NCI-H2227 (cell line): ENCODE results near the gene PCSK1.
A peak's percentile ranks its signal among the peaks of the same experiment; 100 is the strongest.
"Not testable (repeated sequence)": the region's sequence is repeated elsewhere in the genome, so short reads cannot be mapped to it uniquely, and the experiment has no call there.

Source experiments
- DNase-seq: peaks from one replicate; lab custom pipeline; 2025; ENCODE audit not compliant: unreplicated experiment; lab: John Stamatoyannopoulos, UW

PCSK1 gene

DNA sequence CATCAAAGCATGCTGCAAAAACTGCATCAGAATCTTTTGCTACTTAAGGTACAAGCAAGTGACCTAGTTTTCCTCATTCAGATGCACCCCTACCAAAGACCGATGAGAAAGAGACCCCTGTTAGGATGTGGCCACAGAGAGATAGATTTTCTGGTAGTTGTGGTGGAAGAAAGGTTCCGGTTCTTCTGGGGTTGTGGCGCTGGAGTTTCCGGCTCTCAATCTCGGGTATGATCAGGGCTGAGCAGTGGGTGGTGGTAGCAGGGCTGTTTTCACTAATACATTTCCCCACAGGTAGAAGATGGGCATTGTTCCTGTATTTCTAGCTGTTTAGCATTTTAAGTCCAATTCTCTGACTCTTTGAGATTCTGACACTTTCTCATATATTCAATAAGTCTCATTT is 58.4 kb downstream of the PCSK1 start:
- DNase-seq: no peak

DNA sequence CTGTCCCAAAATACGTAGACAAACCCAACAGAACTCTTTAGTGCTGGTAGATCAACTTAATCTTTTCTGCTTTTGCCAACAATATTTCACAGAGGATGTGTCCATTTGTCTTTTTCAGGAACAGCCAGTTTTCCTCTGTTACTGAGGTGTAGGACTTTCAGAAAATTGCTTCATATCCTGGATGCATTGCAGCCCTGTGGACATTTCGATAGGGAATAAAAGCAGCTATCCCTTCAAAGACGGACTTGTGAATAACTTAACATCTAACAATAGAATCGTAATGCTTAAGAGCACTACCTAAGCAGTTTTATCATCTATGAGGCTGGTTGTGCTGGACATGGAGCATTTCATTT is 59.7 kb downstream of the PCSK1 start:
- no peak for DNase-seq

DNA sequence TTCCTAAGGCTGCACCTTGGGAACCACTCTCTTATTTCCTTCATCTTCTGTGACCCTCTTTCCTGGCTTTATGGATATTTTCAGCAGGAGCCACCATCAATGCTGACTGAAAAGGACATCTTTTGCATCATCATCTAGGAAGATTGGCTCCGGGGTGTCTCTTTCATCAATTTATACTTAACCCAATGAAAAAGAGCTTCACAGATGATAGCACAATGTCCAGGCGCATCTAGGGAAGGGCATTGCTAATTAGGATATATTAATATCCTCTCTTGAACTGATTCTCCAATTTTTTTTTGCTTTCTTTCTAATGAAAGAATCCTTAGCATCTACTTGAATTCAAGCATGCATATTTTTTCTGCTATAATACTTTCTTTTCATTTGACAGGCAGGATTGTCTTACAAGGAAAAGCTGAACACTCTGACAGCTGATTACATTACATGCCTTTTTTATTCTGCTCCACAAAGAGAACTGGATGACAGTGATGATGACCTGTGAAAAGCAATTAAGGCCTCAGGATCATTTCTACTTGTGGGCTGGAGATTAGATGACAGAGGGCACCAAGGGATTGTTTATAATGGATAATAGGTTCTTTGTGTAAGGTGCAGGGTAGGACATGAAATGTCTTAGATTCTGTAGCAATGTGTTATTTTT is 60.2 kb downstream of the PCSK1 start:
- peak; percentile 3 for DNase-seq

DNA sequence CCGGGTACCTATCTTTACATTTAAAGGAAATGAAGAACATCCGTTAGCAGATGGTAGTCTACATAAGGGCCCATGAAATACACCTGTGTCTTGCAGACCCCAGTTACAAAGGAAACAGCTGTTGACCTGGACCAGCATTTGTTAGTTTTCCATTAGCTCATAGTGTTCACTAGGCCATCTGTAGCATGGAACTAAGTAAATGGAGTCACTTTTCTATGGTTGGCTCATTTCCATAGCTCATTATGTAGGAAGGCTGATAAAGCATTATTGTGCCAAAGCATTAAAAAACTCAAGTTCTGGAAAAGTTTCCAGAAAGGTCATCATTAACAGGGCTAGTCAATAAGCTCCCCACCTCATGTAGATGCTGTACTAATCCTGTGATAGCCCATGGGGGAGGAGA is 62.1 kb downstream of the PCSK1 start:
- no peak for DNase-seq

DNA sequence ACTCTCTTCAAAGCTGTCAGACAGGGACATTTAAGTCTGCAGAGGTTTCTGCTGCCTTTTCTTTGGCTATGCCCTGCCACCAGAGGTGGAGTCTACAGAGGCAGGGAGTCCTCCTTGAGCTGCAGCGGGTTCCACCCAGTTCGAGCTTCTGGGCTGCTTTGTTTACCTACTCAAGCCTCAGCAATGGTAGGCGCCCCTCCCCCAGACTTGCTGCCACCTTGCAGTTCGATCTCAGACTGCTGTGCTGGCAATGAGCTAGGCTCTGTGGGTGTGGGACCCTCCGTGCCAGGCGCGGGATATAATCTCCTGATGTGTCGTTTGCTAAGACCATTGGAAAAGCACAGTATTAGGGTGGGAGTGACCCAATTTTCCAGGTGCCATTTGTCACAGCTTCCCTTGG is 65.7 kb downstream of the PCSK1 start:
- not testable (repeated sequence) for DNase-seq

DNA sequence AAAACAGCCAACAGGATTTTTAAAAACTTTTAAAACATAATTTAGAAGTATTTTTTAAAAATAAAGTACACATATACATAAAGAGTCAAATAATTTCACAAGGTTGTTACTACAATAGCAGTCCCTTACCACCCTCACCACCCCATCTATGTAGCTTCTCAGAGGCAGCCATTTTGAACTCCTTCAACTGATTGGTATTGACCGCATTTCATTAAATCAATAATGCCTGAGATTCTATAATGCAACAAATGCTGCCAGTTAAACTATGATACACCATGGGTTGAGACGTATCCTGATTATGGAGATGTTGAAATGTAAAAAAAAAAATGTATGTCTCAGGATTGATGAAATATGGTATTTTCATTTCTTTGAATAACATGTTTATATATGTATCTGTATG is 78.8 kb downstream of the PCSK1 start:
- DNase-seq: no peak

DNA sequence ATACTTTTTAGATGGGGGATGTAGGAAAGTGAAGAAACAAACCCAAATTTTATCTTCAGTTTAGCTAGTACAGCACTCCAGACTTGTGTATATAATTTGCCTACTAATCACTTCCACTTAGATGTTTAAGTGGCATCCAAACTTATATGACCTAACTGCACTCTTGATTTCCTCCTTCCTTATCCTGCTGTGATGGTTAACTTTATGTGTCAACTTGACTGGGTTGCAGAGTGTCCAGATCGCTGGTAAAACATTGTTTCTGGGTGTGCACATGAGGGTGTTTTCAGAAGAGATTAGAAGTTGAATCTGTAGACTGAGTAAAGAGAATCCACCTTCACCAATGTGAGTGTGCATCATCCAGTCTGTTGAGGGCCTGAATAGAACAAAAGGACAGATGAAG is 79.8 kb downstream of the PCSK1 start:
- no peak for DNase-seq

DNA sequence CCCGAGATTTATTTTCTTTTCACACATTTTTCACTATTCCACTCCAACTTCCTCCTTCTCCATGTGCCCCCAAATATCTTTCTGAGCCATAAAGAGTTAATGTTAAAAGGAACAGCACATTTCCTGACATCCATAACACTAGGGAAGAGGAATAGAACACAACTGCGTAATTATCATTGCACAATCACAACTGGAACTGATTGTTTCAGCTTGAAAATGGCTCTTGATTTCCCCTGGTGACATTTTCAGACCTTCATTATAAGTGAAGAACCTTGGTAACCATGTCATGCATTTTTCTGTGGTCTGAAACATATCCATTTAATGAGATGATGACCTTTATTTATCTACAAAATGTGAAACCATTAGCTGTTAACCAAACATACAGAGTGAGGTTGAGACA is 82.4 kb downstream of the PCSK1 start:
- DNase-seq: no peak

DNA sequence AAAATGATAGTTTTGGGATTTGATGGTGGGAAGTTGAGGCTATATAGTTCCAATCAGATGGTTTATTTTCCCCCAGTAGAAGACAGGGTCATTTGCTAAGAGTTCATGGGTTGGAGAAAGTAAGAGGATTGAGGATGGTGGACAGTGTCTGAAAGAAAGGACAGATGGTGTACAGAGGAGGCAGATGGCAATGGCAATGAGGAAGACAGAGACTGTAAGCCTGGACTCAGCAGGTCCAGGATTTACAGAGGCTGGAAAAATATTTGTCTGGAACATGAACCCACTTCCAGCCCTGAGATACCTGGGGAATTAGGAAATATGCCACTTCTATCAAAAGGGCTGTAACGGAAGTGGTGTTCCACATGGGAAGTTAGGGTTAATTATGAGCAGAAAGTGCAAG is 84.5 kb downstream of the PCSK1 start:
- DNase-seq: no peak

DNA sequence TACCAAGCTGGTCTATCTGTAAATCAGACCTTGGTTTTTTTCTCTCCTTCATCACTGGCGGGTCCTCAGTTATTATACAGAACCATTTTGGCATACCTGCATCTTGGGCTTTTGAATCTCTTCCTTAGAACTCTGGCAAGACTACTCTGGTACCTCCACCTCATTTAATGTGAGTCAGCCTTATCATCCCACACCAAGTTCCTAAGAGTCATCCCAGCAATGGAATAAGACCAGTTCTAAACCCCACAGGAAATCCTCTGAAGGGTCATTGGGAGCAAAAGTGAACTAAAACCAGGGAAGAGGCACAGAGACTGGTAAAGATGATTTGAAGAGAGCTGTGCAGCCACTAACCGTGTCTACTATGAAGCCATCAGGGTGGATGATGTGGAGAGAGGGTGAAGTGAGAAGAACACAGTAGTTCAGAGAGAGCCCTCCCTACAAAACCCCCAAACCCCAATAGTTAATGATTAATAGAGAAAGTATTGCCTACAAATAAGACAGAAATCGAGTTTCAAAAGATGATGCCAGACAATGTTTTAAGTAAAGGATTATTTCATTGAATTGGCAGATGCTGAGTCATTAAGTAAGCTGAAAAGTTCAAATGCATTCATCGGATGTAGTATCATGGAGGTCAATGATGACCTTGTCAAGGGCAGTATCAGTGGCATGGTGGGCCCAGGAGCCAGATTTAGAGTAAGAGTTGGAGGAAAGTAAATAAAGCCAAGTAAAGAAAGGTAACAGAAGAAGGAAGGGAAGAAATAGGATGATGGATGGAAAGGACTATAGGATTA is 85.4 kb downstream of the PCSK1 start:
- DNase-seq: no peak

DNA sequence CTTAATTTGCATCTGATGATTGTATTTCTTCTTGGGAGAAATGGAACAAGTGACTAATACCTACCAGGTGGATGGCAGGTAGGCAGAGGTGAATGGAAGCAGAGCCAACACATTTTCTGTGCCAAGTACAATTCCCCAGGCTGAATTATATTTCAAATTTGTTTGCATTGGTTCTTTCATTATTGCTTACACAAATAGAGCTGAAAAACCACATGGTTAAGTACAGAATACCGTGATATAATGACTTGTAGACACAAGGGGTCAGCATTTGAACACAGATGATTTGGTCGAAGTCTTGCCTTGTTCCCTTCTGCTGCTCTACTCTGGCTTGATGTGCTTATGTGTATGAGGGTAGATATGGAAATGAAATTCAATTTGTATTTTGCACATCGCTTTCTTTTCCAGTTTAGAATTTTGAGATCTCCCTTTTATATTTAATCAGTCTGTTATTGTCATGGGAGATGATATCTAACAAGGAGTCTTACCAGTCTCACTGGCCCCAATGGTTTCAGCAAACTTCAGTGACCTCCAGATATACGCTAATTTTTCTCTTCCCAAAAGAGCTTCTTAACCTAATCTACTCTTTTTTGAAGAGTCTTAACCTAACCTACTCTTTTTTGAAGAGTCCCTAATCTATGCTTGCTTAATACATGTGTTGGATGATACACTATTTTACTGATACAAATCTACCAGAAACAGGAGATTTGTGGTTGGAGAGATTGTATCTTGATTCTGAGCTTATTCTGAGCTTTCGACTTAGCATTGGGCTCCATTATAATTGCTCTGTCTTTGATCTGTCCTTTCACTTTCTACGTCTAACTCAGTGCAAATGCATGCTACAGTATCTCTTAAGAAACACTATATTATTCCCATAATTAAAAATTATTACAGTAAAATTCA is 88.1 kb downstream of the PCSK1 start:
- DNase-seq: peak; percentile 51

DNA sequence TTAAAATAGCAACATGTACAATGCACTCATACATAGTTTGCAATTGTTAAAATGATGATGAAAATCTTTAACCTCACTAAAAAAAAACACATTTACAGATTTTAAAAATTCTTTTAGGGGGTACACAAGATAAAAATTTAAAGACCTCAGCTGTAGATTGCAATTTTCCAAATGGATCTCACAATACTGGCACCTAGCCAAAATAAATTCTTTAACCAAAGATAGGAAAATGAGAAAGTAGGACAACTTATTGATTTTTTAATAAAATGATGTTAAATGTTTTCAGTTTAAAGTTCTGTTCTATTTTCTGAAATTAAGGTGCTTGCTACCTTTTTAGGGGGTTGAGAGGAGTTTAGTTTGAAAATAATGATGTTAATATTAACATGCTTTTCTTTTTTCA is 90.0 kb downstream of the PCSK1 start:
- no peak for DNase-seq

DNA sequence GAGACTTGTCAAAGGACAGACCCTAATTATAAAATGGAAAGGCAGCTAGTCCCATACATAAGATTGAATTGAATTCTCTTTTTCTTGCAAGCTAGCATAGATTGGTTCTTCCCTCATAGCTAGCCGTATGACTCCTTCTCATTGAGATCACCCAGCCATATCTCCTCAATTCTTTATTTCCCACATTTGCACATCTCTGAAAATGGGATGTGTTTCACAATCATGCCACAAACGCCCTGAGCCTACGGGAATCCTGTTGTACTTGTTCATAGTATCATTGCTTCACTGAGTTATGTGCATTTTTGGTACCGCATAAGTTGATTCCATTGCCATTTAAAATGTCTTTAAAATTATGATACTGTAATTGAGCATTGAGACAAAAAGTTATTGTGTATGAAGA is 90.5 kb downstream of the PCSK1 start:
- no peak for DNase-seq
